Fibroblast of gingiva (primary cell): ENCODE data around the gene TNFAIP8L1.
A peak's percentile ranks its signal among the peaks of the same experiment; 100 is the strongest.

Experiments used
- DNase-seq: peaks from one replicate; pipeline ENCODE4 v3.0.0-alpha.2; 2011; ENCODE audit warnings: low read depth

TNFAIP8L1 gene

DNA sequence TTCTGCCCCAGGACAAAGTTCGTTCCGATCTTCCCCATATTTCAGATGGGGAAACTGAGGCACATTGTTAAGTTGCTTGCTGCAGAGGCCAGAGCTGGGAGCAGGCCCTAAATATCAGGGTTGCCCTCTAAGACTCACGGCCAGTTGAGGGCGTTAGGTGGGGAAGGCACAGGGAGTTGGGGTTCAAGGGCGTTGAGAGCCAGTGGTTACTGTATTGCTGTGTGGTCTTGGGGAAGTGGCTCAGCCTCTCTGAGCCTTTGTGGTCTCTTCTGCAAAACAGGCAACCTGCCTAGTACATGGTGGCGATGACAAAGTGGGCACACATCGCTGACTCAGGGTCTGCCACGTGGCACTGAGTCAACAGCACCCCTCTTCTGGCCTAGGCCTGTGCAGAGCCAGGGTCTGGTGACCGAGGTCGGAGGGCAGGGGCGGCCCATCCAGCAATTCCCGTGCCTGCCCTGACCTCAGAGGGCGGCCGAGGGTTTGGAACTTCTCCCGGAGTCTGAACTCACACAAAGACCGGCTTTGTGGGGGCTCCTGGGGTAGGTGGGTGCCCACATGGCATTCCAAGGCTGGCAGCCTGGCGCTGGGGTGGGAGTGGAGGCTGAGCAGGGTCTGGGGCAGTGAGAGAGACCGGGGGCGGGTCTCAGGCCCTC lies 10.2 kb downstream of the TNFAIP8L1 start:
- DNase-seq, result no peak

DNA sequence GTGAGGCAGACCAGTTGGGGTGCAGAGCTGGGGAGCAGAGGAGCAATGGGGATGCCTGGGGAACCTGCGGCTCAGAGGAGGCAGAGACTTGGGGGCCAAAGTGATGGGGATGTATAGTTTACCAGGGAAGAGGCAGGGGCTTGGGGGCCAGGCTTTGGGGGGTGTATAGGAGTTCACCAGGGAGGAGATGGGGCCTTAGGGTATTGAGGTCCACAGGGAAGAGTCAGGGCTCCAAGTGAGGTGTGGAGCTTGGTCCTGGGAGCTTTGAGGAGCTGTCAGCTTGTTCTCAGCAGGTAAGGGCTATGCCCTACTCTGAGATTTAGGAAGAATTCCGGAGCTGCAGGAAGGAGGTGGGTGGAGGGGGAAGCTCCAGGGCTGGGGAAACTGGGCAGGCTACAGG lies 10.8 kb downstream of the TNFAIP8L1 start:
- DNase-seq, result no peak

GRCh38 chr19:4652075-4652474 lies 12.8 kb downstream of the TNFAIP8L1 start:
- no peak for DNase-seq

- no peak for DNase-seq
Observed at GRCh38 chr19:4653793-4654436, 14.6 kb downstream of the TNFAIP8L1 start.

GRCh38 chr19:4654437-4655361 lies 15.4 kb downstream of the TNFAIP8L1 start:
- DNase-seq, result no peak

DNA sequence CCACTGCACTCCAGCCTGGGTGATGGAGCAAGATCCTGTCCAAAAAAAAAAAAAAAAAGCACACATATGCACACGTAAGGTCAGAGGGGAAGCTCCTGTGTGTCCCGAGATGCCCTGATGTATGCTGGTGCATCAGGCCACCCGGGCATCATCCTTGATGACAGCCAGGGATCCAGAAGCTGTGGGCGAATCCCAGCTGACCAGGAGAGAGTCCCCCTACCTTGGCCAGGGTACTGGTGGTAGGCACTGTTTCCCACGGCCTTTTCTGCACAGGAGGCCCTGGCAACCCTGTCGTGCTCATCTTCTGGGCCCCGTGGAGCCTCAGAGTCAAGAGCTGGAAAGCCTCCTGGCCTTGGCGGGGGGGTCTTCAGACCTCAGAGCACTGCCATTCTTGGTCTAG lies 16.8 kb downstream of the TNFAIP8L1 start:
- DNase-seq, result no peak

- DNase-seq, result no peak
Observed at GRCh38 chr19:4657262-4657661, 17.9 kb downstream of the TNFAIP8L1 start.

DNA sequence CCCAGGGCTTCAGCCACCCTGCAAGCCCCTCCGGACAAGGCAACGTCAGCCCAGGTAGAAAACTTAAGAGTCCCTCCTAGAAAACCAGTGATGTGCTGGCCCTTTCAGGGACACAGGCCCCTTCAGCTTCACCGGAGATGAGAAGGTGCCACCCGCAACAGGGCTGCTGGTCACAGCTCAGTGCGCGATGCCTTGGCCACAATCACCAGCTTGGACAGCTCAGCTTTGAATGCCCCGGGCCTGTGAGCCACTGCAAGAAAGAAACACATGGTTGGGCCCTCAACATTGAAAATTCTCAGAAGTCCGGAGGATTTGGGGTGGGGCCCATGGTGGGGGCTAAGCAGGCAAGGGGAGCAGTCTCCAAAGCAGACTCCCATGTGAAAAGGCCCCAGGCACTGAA lies 18.5 kb downstream of the TNFAIP8L1 start:
- DNase-seq, result no peak

GRCh38 chr19:4660181-4660791 lies 21.0 kb downstream of the TNFAIP8L1 start:
- DNase-seq, result no peak

- DNase-seq, result no peak
Observed at GRCh38 chr19:4660993-4661392, 21.7 kb downstream of the TNFAIP8L1 start.

DNA sequence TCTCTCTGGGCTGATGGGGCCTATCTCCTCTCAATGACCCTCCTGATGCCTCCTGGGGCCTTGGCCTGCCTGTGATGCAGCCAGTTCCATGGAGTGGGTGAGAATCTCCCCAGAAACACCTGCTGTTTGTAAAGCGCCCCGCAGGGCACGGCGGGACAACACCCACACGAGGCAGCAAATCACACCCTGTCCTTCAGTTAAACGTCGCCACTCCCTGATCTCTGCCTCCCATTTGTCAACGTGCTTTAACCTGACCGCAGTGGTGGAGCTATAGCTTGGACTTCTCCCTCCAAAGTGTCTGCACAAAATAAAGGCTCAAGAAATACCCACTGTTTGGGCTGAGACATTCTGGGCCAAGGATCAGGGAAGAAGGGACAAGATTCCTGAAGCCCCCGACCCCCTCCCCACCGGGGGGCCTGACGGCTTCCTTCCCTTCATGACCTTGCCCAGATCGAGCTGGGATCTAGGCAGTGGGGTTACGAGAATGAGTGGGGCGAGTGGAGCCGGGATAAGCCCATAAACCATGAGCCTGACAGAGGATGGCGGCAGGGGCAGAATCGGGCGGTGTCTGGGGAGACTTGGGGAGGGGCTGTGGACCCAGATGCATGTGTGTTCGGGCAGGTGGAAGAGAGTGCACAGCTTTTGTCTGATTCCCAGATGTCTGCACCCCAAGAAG lies 22.8 kb downstream of the TNFAIP8L1 start:
- no peak for DNase-seq

GRCh38 chr19:4662812-4663211 lies 23.5 kb downstream of the TNFAIP8L1 start:
- no peak for DNase-seq

GRCh38 chr19:4664642-4665041 lies 25.3 kb downstream of the TNFAIP8L1 start:
- no peak for DNase-seq

- DNase-seq, result peak; percentile 89
Observed at GRCh38 chr19:4669723-4670480, 30.6 kb downstream of the TNFAIP8L1 start, which contains the start of gene MYDGF. MYDGF (minus strand) TSS chr19:4670342; CDS start chr19:4670334, 8 bp downstream.

DNA sequence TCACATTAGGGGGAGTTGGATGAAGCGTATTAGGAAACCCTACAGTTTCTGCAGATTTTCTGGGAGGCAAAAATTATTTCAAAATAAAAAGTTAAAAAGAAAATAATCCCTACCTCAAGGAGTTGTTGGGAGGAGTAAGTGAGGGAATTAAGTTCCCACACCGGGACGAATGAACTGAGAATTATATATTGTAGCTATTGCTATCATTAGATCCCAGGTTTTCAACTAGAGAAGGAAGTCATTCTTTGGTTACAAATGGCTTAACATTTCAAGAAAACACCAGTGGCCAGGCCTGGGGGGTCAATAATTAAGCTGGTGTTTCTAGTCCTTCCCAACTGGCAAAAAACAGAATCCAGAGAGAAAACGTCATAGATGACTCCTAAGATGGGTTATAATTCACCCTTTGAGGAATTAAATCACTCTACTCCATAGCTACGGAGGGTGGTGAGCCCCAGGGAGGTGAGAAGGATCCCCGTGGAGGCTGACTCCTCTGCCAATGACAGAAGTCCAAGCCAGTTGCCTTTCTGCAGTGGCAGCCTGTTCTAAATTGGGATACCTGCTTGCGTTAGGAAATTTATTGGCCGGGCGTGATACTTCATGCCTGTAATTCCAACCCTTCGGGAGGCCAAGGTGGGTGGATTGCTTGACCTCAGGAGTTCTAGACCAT lies 32.0 kb downstream of the TNFAIP8L1 start:
- DNase-seq, result no peak

GRCh38 chr19:4673216-4673615 lies 33.9 kb downstream of the TNFAIP8L1 start:
- no peak for DNase-seq

DNA sequence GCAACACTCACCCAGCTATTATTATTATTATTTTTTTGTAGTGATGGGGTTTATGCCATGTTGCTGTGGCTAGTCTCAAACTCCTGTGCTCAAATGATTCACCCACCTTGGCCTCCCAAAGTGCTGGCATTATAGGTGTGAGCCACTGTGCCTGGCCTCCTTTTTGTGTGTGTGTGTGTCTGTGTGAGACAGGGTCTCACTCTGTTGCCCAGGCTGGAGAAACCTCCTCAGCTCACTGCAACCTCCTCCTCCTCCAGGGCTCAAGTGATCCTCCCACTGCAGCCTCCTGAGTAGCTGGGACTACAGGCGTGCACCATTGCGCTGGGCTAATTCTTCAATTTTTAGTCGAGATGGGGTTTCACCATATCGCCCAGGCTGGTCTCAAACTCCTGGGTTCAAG lies 34.4 kb downstream of the TNFAIP8L1 start:
- no peak for DNase-seq

GRCh38 chr19:4675346-4675745 lies 36.0 kb downstream of the TNFAIP8L1 start:
- no peak for DNase-seq

DNA sequence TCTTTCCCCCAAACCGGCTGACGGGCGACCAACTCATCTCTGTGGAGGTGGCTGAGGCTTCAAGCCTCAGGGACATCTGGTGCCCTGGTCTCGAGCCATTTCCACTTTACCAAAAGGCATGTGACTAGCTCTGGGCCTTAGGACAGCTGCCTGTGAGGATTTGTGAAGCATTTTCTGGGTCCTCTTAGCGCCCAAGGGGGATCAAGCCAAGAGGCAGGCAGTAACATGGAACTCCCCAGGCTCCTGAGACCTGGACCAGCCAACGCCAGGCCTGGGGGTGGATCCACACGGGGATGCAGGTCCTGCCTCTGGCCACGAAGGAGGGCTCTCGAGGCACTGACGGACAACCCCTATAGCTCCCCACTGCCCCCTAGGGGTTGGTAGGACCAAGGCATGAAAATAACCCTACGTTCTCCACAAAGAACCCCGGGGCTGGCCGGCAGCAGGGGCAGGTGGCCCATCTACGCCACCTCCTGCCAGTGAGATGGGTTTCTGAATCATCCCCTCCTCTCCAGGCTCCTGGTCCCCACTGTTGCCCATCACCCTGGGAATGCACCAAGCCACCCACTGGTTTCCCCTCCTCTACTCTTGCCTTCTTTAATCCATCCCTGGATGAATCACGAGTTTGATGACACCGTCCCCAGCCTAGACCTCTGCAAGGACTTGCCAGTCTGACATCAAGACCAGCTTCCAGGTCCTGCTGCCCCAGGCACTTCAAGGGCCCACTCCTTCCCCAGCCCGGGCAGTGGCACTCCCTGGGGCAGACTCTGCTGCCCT lies 37.8 kb downstream of the TNFAIP8L1 start:
- peak; percentile 38 for DNase-seq
